NCI-H2196 treated with DMSO at 0.1 percent for 48 hours (cell line): ENCODE data around the gene HNRNPH2.

Experiments
- DNase-seq: peaks from one replicate; lab custom pipeline; 2025; ENCODE audit not compliant: unreplicated experiment; lab: John Stamatoyannopoulos, UW

Gene HNRNPH2, protein sequence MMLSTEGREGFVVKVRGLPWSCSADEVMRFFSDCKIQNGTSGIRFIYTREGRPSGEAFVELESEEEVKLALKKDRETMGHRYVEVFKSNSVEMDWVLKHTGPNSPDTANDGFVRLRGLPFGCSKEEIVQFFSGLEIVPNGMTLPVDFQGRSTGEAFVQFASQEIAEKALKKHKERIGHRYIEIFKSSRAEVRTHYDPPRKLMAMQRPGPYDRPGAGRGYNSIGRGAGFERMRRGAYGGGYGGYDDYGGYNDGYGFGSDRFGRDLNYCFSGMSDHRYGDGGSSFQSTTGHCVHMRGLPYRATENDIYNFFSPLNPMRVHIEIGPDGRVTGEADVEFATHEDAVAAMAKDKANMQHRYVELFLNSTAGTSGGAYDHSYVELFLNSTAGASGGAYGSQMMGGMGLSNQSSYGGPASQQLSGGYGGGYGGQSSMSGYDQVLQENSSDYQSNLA

GRCh38 chrX:101407748-101408531 lies at the start of gene HNRNPH2, which contains the start of gene GLA:
Gene HNRNPH2 (plus strand): TSS chrX:101408222. CDS start chrX:101411989, 3,767 bp downstream.
Gene GLA (minus strand): TSS chrX:101407925. CDS start chrX:101407903, 22 bp downstream.
- DNase-seq, result peak; percentile 86

GRCh38 chrX:101359966-101360365 lies 48.1 kb upstream of the HNRNPH2 start:
- DNase-seq, result no peak

- DNase-seq, result no peak
Observed at GRCh38 chrX:101360390-101360789, 47.6 kb upstream of the HNRNPH2 start.

DNA sequence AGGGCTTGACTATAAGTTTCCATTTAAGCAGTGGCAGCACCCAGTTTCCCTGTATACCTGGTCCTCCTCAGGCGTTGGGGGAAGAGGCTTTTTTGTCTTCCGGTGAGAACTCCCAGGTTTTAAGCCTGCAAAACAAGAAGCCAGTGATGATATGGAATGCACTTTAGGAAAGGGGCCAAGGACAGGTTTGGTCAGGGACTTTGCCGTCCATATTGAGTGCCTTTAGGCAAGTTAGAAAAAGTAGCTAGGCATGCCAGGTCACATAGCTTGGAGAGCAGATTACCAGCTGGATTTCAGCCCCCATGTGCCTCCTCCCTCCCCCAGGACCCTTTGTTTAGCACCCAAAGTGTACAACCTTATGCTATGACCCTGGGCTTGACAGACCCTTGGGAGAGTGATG lies 45.9 kb upstream of the HNRNPH2 start:
- no peak for DNase-seq

DNA sequence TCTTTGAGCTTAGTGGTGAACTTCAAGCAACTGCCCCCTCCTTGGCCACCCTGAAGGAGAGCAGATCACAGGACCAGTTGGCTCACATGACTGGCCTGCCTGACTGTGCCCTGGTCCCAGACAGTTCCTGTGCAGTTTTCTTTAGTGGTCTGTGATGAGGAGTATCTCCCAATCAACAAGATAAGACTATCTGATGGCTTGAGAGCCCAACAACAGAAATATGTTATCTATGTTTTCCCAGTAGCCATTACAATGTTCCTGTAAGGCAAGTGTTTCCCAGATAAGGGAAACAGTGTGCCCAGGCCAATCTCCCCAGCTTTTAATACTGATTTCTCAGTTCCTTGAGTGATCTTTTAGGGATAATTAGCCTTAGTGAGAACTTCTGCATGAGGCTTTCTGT lies 45.3 kb upstream of the HNRNPH2 start:
- no peak for DNase-seq

DNA sequence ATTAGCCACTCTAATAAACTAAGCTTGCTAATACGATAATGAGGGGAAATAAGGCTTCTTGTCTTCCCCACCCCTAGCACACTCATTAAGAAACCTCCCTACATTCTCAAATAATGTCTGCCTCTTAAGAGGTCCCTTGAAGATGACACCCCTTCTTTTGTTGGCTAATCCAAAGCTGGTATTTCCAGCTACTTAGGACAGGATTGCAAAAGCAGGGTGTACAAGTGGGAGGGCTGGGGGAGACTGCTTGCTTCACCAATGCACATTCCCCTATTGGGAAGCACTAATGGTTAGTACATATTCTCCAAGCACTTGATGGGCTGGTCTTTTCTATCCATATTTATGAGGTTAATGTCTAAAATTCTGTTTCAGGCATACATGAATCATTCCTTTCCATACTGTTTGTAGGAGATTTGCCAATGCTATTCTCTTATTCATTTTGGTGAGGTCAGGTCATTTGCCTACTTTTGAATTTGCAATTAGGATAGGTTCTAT lies 42.7 kb upstream of the HNRNPH2 start:
- DNase-seq, result no peak

DNA sequence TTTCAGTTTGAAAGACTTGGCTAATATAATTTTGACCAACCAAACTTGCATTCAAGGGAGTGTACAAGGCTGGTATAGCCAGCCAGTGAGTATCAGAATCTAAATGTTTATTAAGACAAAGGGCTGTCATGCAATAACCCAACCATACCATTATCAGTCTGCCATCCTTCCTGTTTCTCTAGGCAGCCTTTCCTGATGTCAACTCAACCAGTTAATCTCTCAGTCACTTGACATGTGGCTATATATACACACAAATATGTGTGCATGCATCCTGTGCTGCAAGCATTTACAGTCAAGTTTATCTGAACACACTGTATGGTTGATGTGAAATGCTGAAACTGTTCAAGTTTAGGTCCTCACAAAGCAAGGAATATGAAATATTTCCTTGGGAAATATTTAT lies 39.2 kb upstream of the HNRNPH2 start:
- DNase-seq, result no peak

GRCh38 chrX:101369687-101370086 lies 38.3 kb upstream of the HNRNPH2 start:
- DNase-seq, result no peak

GRCh38 chrX:101370888-101371504 lies 37.0 kb upstream of the HNRNPH2 start:
- DNase-seq, result no peak

- DNase-seq, result no peak
Observed at GRCh38 chrX:101377547-101377946, 30.5 kb upstream of the HNRNPH2 start.

- no peak for DNase-seq
Observed at GRCh38 chrX:101383679-101384205, 24.3 kb upstream of the HNRNPH2 start.

DNA sequence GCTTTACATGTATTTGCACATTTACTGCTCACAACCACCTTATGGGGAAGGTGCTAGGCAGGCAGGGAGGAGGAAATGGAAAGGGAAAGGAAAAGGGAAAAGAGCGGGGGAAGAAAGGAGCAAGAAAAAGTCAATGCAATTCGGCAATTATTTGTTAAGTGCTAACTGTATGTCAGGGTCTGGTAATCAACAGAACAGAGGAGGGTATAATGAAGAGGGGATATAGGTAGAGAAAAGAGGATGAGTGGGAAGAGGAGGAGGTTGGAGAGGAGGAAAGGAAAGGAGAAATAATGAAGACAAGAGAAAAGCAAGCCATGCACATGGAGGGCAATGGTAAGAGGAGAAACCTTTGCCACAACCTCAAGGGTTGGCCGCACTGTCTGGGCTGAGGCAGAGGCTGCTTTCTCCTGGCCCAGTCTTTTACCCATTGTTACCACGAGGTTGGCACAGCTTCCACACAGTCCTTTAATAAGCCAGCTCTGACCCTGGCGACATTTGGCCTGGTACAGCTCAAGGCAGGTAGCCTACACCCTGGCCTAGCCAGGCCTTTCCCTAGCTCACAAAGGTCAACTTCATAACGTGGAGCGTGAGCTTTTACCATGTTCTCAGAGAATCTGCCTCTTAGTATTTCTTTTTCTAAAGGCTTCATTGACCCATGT lies 22.9 kb upstream of the HNRNPH2 start:
- no peak for DNase-seq

DNA sequence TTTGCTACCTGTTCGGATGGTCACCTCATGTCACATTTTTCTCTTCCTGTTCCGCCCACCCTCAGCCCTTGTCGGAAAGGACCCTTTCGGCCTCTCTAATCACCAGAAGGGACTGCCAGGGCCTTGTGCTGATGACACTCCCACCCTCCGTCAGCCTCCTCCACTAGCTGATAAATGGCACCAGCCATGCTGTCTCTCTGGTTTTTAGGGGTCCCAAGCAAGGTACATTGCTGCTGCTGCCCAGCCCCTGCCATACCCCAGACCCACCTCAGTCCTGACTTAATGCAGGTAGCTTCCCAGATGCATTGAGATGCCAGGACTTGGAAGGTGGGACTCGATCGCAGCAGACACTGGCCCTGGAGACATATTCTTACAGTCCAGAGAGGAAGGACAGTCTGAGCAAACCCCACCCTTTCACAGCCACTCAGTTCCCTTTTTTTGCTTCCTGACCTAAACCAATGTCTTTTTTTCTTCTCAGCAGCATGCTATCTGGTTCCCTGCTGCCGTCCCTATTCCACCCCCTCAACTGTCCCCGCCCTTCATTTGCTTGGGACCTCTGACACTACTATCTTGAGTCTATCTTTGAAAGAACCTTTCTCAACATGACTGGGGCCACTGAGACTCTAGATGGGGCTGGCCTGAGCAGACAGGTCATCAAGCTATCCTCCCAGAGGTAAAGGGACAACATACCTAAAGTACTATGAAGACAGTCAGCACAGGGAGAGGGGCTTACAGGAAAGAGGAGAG lies 22.1 kb upstream of the HNRNPH2 start, which contains the start of gene BTK:
TSS of gene BTK (minus strand) at position 397 of the 747 bp plus-strand sequence. CDS start 10,907 bp downstream, outside the sequence.
- DNase-seq, result no peak

- DNase-seq, result no peak
Observed at GRCh38 chrX:101386542-101386885, 21.5 kb upstream of the HNRNPH2 start.

GRCh38 chrX:101388604-101389003 lies 19.4 kb upstream of the HNRNPH2 start:
- DNase-seq, result no peak

DNA sequence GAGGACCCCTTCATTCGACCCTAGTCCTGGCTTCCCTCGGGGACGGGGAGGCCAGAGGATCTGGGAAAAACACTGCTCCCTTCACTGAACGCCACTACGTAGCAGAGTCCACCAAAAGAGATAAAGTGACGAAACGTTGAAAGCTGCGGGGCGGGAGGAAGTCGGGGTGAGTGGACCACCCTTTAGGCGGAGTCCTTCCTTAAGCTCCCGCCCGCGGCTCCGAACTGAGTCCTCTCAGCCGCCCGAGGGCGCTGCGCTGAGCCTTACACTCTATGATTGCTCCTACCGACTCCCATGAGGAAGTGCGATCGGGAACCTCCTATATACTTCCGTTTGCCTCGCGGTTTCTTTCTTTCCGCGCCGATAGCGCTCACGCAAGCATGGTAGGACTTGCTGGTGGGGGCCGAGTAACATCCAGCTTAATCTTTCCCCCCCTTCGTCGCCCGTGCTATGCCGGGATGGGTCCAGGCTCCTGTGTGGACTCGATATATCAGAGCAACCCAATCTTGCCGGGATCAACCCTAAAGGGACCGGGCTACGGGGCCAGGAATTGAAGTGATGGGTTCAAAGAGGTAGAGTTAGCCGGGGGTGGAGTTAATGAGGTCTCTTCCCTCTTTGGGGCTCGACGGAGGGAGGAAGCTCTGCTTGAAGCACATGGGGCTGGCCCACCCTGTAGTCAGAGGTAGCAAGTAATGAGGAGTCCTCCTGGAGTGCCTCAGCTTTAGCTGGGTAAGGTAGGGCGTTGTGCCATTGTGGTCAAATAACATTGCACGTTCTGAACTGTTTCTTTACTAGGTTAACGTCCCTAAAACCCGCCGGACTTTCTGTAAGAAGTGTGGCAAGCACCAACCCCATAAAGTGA lies 17.1 kb upstream of the HNRNPH2 start, which contains the start of gene RPL36A:
TSS of gene RPL36A (plus strand) at position 348 of the 862 bp plus-strand sequence. CDS start at position 381, 33 bp downstream.
- DNase-seq, result peak; percentile 81

GRCh38 chrX:101391831-101392230 lies 16.2 kb upstream of the HNRNPH2 start:
- no peak for DNase-seq

DNA sequence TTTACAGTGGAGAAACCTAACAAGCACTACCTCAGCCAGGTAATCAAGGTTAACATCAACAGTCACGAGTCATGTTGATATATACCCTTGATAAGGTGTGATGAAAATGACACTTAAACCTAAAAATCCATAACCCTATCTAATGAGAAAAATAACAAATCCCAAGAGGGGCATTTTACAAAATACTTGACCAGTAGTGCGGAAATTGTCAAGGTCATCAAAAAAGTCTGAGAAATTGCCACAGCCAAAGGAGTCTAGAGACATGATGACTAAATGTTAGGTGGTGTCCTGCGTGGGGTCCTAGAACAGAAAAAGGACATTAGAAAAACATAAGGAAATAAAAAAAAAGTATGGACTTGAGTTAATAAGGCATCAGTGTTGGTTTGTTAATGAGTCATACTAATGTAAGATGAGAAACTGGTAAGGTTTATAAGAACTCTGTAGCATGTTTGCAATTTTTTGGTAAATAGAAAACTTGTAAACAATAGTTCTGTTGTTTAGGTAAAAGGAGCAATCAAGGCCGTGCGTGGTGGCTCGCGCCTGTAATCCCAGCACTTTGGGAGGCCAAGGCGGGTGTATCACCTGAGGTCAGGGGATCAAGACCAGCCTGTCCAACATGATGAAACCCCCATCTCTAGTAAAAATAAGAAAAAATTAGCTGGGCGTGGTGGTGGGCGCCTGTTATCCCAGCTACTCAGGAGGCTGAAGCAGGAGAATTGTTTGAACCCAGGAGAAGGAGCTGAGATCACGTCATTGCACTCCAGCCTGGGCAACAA lies 14.3 kb upstream of the HNRNPH2 start:
- DNase-seq, result no peak
